Measurements from ENCODE around the gene CAPS. TPM values are rescaled to one million over a fixed set of nuclear protein-coding genes. Genes with fewer than 3 reads are reported as not detected.

Gene CAPS
- polyA plus RNA-seq, 1 donor (not counting 4 experiments of a cell fraction or from before 2014, with no cell fraction given) = 2.7 TPM

DNA sequence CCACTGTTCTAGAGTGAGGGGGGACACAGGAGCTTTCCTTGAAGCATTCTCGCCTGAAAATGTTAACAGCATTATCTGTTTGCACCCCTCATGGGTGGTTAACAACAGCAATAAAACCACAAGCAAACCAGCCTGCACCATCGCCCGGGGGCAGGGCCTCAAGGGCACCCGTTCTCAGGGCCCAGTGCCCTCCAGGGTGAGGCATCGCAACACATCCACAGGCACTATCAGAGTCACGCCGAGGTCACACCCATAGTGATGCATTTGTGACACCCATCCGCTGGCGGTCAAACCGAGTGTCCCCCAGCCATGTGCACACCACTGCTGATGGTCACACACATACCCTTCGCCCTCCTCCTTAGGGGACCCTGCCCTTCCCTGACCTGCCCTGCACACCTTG, 48.3 kb upstream of the CAPS start:
- FAIRE-seq = no peak
- Histone ChIP-seq H3K4me2 (ENCODE audit: control insufficient read depth, extremely low read depth, insufficient read depth, low read depth, low read length) (no peak overlapping the region), H3K36me3 (ENCODE audit: control insufficient read depth in 2 of 2, extremely low read depth in 1 of 2, insufficient read depth in 2 of 2, low read length in 2 of 2) (no peaks in the 10 kb centered on the region), H4K20me1 (ENCODE audit: control insufficient read depth, extremely low read depth, insufficient read depth, low read length) (no peaks in the 10 kb centered on the region), H2AFZ (ENCODE audit: control insufficient read depth, low read length) (no peak overlapping the region), H3K27ac (ENCODE audit: control insufficient read depth, insufficient read depth, low read length) (no peak overlapping the region), H3K9me3 (ENCODE audit: control insufficient read depth, low read depth, low read length) (no peaks in the 10 kb centered on the region), H3K9me1 (ENCODE audit: control insufficient read depth, extremely low read depth, insufficient read depth, low read length) (no peaks in the 10 kb centered on the region), H3K27me3 (ENCODE audit: control insufficient read depth, extremely low read depth, insufficient read depth, low read length) (peaks cover 11% of the 10 kb centered on the region), H3K4me3 (ENCODE audit: control insufficient read depth in 2 of 3, extremely low read depth in 1 of 3, insufficient read depth in 2 of 3, low read depth in 1 of 3, low read length in 3 of 3) (no peak overlapping the region), H3K9ac (ENCODE audit: control insufficient read depth, extremely low read depth, insufficient read depth, low read length) (no peak overlapping the region), H3K79me2 (ENCODE audit: control insufficient read depth, insufficient read depth, low read length) (no peaks in the 10 kb centered on the region), H3K4me1 (ENCODE audit: control insufficient read depth, extremely low read depth, insufficient read depth, low read length) (no peaks in the 10 kb centered on the region)
- dilution Hi-C loops (cut with MboI; ENCODE audit: extremely low pct_ligation_motif_present, low sequenced_read_pairs) = no loop called here
- TF ChIP-seq EZH2 (IDR thresholded peaks at IDR 0.05; ENCODE audit: low read length) = no peak
- TF ChIP-seq CTCF (optimal IDR thresholded peaks at IDR 0.05 in 1 of 3, IDR thresholded peaks at IDR 0.05 in 1 of 3, conservative IDR thresholded peaks at IDR 0.05 in 1 of 3; ENCODE audit: extremely low read depth in 1 of 3, insufficient read depth in 2 of 3, low read length in 3 of 3) = no peak
- DNase-seq (ENCODE audit: low read depth, low spot score) = no peak

- DNase-seq (ENCODE audit: low read depth, low spot score) (no peak), FAIRE-seq (no peak)
- no peaks in the 10 kb centered on the region for H3K9me1 ChIP-seq (ENCODE audit: control insufficient read depth, extremely low read depth, insufficient read depth, low read length)
- H3K9ac ChIP-seq (ENCODE audit: control insufficient read depth, extremely low read depth, insufficient read depth, low read length) = no peak overlapping the region
- H3K4me1 ChIP-seq (ENCODE audit: control insufficient read depth, extremely low read depth, insufficient read depth, low read length) = no peaks in the 10 kb centered on the region
- no peak overlapping the region for H2AFZ ChIP-seq (ENCODE audit: control insufficient read depth, low read length)
- no peak overlapping the region for H3K27ac ChIP-seq (ENCODE audit: control insufficient read depth, insufficient read depth, low read length)
- H3K36me3 ChIP-seq (ENCODE audit: control insufficient read depth in 2 of 2, extremely low read depth in 1 of 2, insufficient read depth in 2 of 2, low read length in 2 of 2) = no peaks in the 10 kb centered on the region
- dilution Hi-C loops (cut with MboI; ENCODE audit: extremely low pct_ligation_motif_present, low sequenced_read_pairs) = no loop called here
- no peak for TF ChIP-seq CTCF (optimal IDR thresholded peaks at IDR 0.05 in 1 of 3, IDR thresholded peaks at IDR 0.05 in 1 of 3, conservative IDR thresholded peaks at IDR 0.05 in 1 of 3; ENCODE audit: extremely low read depth in 1 of 3, insufficient read depth in 2 of 3, low read length in 3 of 3)
- TF ChIP-seq EZH2 (IDR thresholded peaks at IDR 0.05; ENCODE audit: low read length) = no peak
- H3K4me2 ChIP-seq (ENCODE audit: control insufficient read depth, extremely low read depth, insufficient read depth, low read depth, low read length) = no peak overlapping the region
- H3K9me3 ChIP-seq (ENCODE audit: control insufficient read depth, low read depth, low read length) = no peaks in the 10 kb centered on the region
- no peaks in the 10 kb centered on the region for H3K79me2 ChIP-seq (ENCODE audit: control insufficient read depth, insufficient read depth, low read length)
- no peaks in the 10 kb centered on the region for H4K20me1 ChIP-seq (ENCODE audit: control insufficient read depth, extremely low read depth, insufficient read depth, low read length)
- H3K4me3 ChIP-seq (ENCODE audit: control insufficient read depth in 2 of 3, extremely low read depth in 1 of 3, insufficient read depth in 2 of 3, low read depth in 1 of 3, low read length in 3 of 3) = no peak overlapping the region
- peaks cover 11% of the 10 kb centered on the region for H3K27me3 ChIP-seq (ENCODE audit: control insufficient read depth, extremely low read depth, insufficient read depth, low read length)
Observed at GRCh38 chr19:5867201-5868136, 46.6 kb upstream of the CAPS start.

All from keratinocyte (primary cell).